ENCODE measurements around the gene GAPDH.

Gene GAPDH

GRCh38 chr12:6528539-6529235, 5.6 kb upstream of the GAPDH start:
- no peak overlapping the region for H3K9ac ChIP-seq
- no peaks in the 10 kb centered on the region for H4K20me1 ChIP-seq
- H3K4me2 ChIP-seq, result no peak overlapping the region
- H3K4me1 ChIP-seq, result peaks cover 24% of the 10 kb centered on the region
- no peaks in the 10 kb centered on the region for H3K9me3 ChIP-seq
- H3K36me3 ChIP-seq, result peaks cover 80% of the 10 kb centered on the region
- no peaks in the 10 kb centered on the region for H3K27me3 ChIP-seq
- TF ChIP-seq Cebpa-rat (IDR thresholded peaks at IDR 0.05), result no peak
- no peak overlapping the region for H3K4me3 ChIP-seq
- no peak overlapping the region for H3K27ac ChIP-seq

- TF ChIP-seq Cebpa-rat (IDR thresholded peaks at IDR 0.05), result no peak
- no peaks in the 10 kb centered on the region for H3K9me3 ChIP-seq
- H4K20me1 ChIP-seq, result no peaks in the 10 kb centered on the region
- H3K4me2 ChIP-seq, result no peak overlapping the region
- no peaks in the 10 kb centered on the region for H3K27me3 ChIP-seq
- no peak overlapping the region for H3K4me3 ChIP-seq
- H3K4me1 ChIP-seq, result peaks cover 24% of the 10 kb centered on the region
- H3K36me3 ChIP-seq, result peaks cover 74% of the 10 kb centered on the region
- H3K27ac ChIP-seq, result no peak overlapping the region
- no peak overlapping the region for H3K9ac ChIP-seq
Observed at GRCh38 chr12:6529291-6529737, 5.0 kb upstream of the GAPDH start.

GRCh38 chr12:6530576-6531260, 3.6 kb upstream of the GAPDH start:
- peak overlapping the region; percentile 15; the same call in 1 of the 2 replicates for H3K9ac ChIP-seq
- H3K27me3 ChIP-seq, result no peaks in the 10 kb centered on the region
- H3K4me3 ChIP-seq, result no peak overlapping the region
- H4K20me1 ChIP-seq, result peaks cover 13% of the 10 kb centered on the region
- H3K4me1 ChIP-seq, result peaks cover 24% of the 10 kb centered on the region
- H3K9me3 ChIP-seq, result no peaks in the 10 kb centered on the region
- peaks cover 67% of the 10 kb centered on the region for H3K36me3 ChIP-seq
- no peak overlapping the region for H3K4me2 ChIP-seq
- TF ChIP-seq Cebpa-rat (IDR thresholded peaks at IDR 0.05), result no peak
- no peak overlapping the region for H3K27ac ChIP-seq

GRCh38 chr12:6532051-6532926, 2.0 kb upstream of the GAPDH start:
- peak overlapping the region; percentile 99 for H3K9ac ChIP-seq
- H4K20me1 ChIP-seq, result peaks cover 28% of the 10 kb centered on the region
- H3K27me3 ChIP-seq, result no peaks in the 10 kb centered on the region
- H3K27ac ChIP-seq, result peak overlapping the region; percentile 99
- H3K4me2 ChIP-seq, result peak overlapping the region; percentile 99
- no peaks in the 10 kb centered on the region for H3K9me3 ChIP-seq
- H3K4me3 ChIP-seq, result peak overlapping the region; percentile 97
- H3K36me3 ChIP-seq, result peaks cover 67% of the 10 kb centered on the region
- peaks cover 39% of the 10 kb centered on the region for H3K4me1 ChIP-seq
- TF ChIP-seq Cebpa-rat (IDR thresholded peaks at IDR 0.05), result no peak

GRCh38 chr12:6532927-6533652, 1.2 kb upstream of the GAPDH start:
- peaks cover 47% of the 10 kb centered on the region for H3K4me1 ChIP-seq
- H4K20me1 ChIP-seq, result peaks cover 36% of the 10 kb centered on the region
- peak overlapping the region; percentile 97 for H3K4me3 ChIP-seq
- H3K27me3 ChIP-seq, result no peaks in the 10 kb centered on the region
- H3K4me2 ChIP-seq, result peak overlapping the region; percentile 99
- H3K36me3 ChIP-seq, result peaks cover 67% of the 10 kb centered on the region
- peak overlapping the region; percentile 99 for H3K27ac ChIP-seq
- no peak for TF ChIP-seq Cebpa-rat (IDR thresholded peaks at IDR 0.05)
- H3K9me3 ChIP-seq, result no peaks in the 10 kb centered on the region
- peak overlapping the region; percentile 99 for H3K9ac ChIP-seq

- Histone ChIP-seq H4K20me1 (peaks cover 41% of the 10 kb centered on the region), H3K27me3 (no peaks in the 10 kb centered on the region), H3K9me3 (no peaks in the 10 kb centered on the region), H3K4me1 (peaks cover 51% of the 10 kb centered on the region), H3K9ac (peak overlapping the region; percentile 99), H3K27ac (peak overlapping the region; percentile 99), H3K36me3 (peaks cover 67% of the 10 kb centered on the region), H3K4me2 (peak overlapping the region; percentile 99), H3K4me3 (peak overlapping the region; percentile 97)
- no peak for TF ChIP-seq Cebpa-rat (IDR thresholded peaks at IDR 0.05)
Observed at GRCh38 chr12:6533653-6533922, 729 bp upstream of the GAPDH start.

GRCh38 chr12:6534695-6534944, 303 bp downstream of the GAPDH start:
- TF ChIP-seq Cebpa-rat (IDR thresholded peaks at IDR 0.05), result no peak
- H3K4me2 ChIP-seq, result peak overlapping the region; percentile 93
- H3K9me3 ChIP-seq, result no peaks in the 10 kb centered on the region
- peaks cover 67% of the 10 kb centered on the region for H3K36me3 ChIP-seq
- H3K4me1 ChIP-seq, result peaks cover 62% of the 10 kb centered on the region
- peak overlapping the region; percentile 99 for H3K9ac ChIP-seq
- no peaks in the 10 kb centered on the region for H3K27me3 ChIP-seq
- H3K27ac ChIP-seq, result peak overlapping the region; percentile 99
- H4K20me1 ChIP-seq, result peaks cover 52% of the 10 kb centered on the region
- peak overlapping the region; percentile 97 for H3K4me3 ChIP-seq

- Histone ChIP-seq H3K4me2 (peak overlapping the region; percentile 93), H3K27me3 (no peaks in the 10 kb centered on the region), H3K27ac (peak overlapping the region; percentile 99), H3K36me3 (peaks cover 62% of the 10 kb centered on the region), H4K20me1 (peaks cover 57% of the 10 kb centered on the region), H3K4me1 (peaks cover 67% of the 10 kb centered on the region), H3K4me3 (peak overlapping the region; percentile 97), H3K9me3 (no peaks in the 10 kb centered on the region), H3K9ac (peak overlapping the region; percentile 99)
- TF ChIP-seq Cebpa-rat (IDR thresholded peaks at IDR 0.05), result peak; percentile 7; the same call in 1 of the 2 replicates
Observed at GRCh38 chr12:6534945-6535696, 804 bp downstream of the GAPDH start.

- Histone ChIP-seq H3K9ac (peak overlapping the region; percentile 99), H3K36me3 (peaks cover 57% of the 10 kb centered on the region), H3K27me3 (no peaks in the 10 kb centered on the region), H3K27ac (peak overlapping the region; percentile 99), H3K9me3 (no peaks in the 10 kb centered on the region), H3K4me1 (peaks cover 72% of the 10 kb centered on the region), H3K4me3 (peak overlapping the region; percentile 97), H4K20me1 (peaks cover 62% of the 10 kb centered on the region), H3K4me2 (peak overlapping the region; percentile 93)
- no peak for TF ChIP-seq Cebpa-rat (IDR thresholded peaks at IDR 0.05)
Observed at GRCh38 chr12:6535697-6535946, 1.3 kb downstream of the GAPDH start.
